ENCODE measurements around the gene ITM2C. TPM values are rescaled to one million over a fixed set of nuclear protein-coding genes. Genes with fewer than 3 reads are reported as not detected.

The ITM2C gene
- total and polyA plus RNA-seq, 4 donors = 18.0 to 99.7 (median 23.1) TPM

- 81 to 86% methylated on average over 10 of the region's 10 CpGs for WGBS, 2 donors
- no peak for TF ChIP-seq CTCF (IDR thresholded peaks at IDR 0.05; ENCODE audit: control extremely low read depth, extremely low read depth)
- DNase-seq (no peak), ATAC-seq (ENCODE audit: insufficient read depth, low FRiP score) (no peak)
- Histone ChIP-seq H3K4me1 (ENCODE audit: control insufficient read depth in 5 of 5, insufficient read depth in 5 of 5, low read length in 5 of 5) (no peaks in the 10 kb centered on the region), H3K9ac (ENCODE audit: insufficient read depth in 1 of 2, low read length in 2 of 2) (no peak overlapping the region), H3K27me3 (ENCODE audit: control insufficient read depth in 3 of 3, insufficient read depth in 3 of 3, low read length in 2 of 3) (no peaks in the 10 kb centered on the region), H3K9me3 (ENCODE audit: control insufficient read depth in 4 of 4, insufficient read depth in 3 of 4, low read length in 3 of 4) (no peaks in the 10 kb centered on the region), H3K36me3 (ENCODE audit: control insufficient read depth in 4 of 4, insufficient read depth in 4 of 4, low read length in 4 of 4) (peaks cover 0 to 52% (median 18%) of the 10 kb centered on the region in 4 donors), H3K27ac (ENCODE audit: low read depth in 1 of 2, low read length in 1 of 2) (no peak overlapping the region), H3K4me3 (no peak overlapping the region)
Observed at GRCh38 chr2:230878599-230879188, 14.0 kb downstream of the ITM2C start.

- no peaks in the 10 kb centered on the region for H3K4me1 ChIP-seq (ENCODE audit: control insufficient read depth in 5 of 5, insufficient read depth in 5 of 5, low read length in 5 of 5)
- H3K9ac ChIP-seq (ENCODE audit: insufficient read depth in 1 of 2, low read length in 2 of 2) = no peak overlapping the region
- H3K27ac ChIP-seq (ENCODE audit: low read depth in 1 of 2, low read length in 1 of 2) = no peak overlapping the region
- TF ChIP-seq CTCF (IDR thresholded peaks at IDR 0.05; ENCODE audit: control extremely low read depth, extremely low read depth) = no peak
- ATAC-seq (ENCODE audit: insufficient read depth, low FRiP score) (no peak), DNase-seq (no peak)
- 69 to 70% methylated on average over 11 of the region's 11 CpGs for WGBS, 2 donors
- H3K36me3 ChIP-seq (ENCODE audit: control insufficient read depth in 4 of 4, insufficient read depth in 4 of 4, low read length in 4 of 4) = peaks cover 0 to 46% (median 18%) of the 10 kb centered on the region in 4 donors
- H3K27me3 ChIP-seq (ENCODE audit: control insufficient read depth in 3 of 3, insufficient read depth in 3 of 3, low read length in 2 of 3) = no peaks in the 10 kb centered on the region
- no peaks in the 10 kb centered on the region for H3K9me3 ChIP-seq (ENCODE audit: control insufficient read depth in 4 of 4, insufficient read depth in 3 of 4, low read length in 3 of 4)
- no peak overlapping the region for H3K4me3 ChIP-seq
Observed at GRCh38 chr2:230879271-230879882, 14.6 kb downstream of the ITM2C start.

- no peak for ATAC-seq (ENCODE audit: insufficient read depth, low FRiP score)
- no peak overlapping the region for H3K9ac ChIP-seq (ENCODE audit: insufficient read depth in 1 of 2, low read length in 2 of 2)
- WGBS, 2 donors = 79 to 84% methylated on average over 9 of the region's 9 CpGs
- no peaks in the 10 kb centered on the region for H3K9me3 ChIP-seq (ENCODE audit: control insufficient read depth in 4 of 4, insufficient read depth in 3 of 4, low read length in 3 of 4)
- H3K36me3 ChIP-seq (ENCODE audit: control insufficient read depth in 4 of 4, insufficient read depth in 4 of 4, low read length in 4 of 4) = peaks cover 0 to 41% (median 17%) of the 10 kb centered on the region in 4 donors
- no peak for TF ChIP-seq CTCF (IDR thresholded peaks at IDR 0.05; ENCODE audit: control extremely low read depth, extremely low read depth)
- no peak for DNase-seq
- no peaks in the 10 kb centered on the region for H3K27me3 ChIP-seq (ENCODE audit: control insufficient read depth in 3 of 3, insufficient read depth in 3 of 3, low read length in 2 of 3)
- no peak overlapping the region for H3K27ac ChIP-seq (ENCODE audit: low read depth in 1 of 2, low read length in 1 of 2)
- no peaks in the 10 kb centered on the region for H3K4me1 ChIP-seq (ENCODE audit: control insufficient read depth in 5 of 5, insufficient read depth in 5 of 5, low read length in 5 of 5)
- H3K4me3 ChIP-seq = no peak overlapping the region
Observed at GRCh38 chr2:230879891-230880290, 15.1 kb downstream of the ITM2C start.

Data from lung (tissue), 12 donors.